OCI-LY7 (cell line): ENCODE measurements around the gene DDAH1. TPM values are rescaled to one million over a fixed set of nuclear protein-coding genes. Genes with fewer than 3 reads are reported as not detected.

ENCODE experiments used
- BruUV-seq: library from RNA; stranded (reverse); fragments of 400-500 nt; replicated peaks from 2 replicates; lab custom pipeline; 2021; lab: Mats Ljungman, UMichigan
- CTCF ChIA-PET: fragments of 300-600 bp; sonication (Branson Sonifier 250); formaldehyde crosslinking; loops from one replicate; lab custom pipeline; 2022; ENCODE audit warnings: antibody characterized with exemption; ENCODE audit not compliant: unreplicated experiment; lab: Charles Lee
- POLR2A ChIA-PET: fragments of 300-600 bp; sonication (Branson Sonifier 250); formaldehyde crosslinking; loops from one replicate; lab custom pipeline; 2022; ENCODE audit warnings: antibody characterized with exemption; lab: Charles Lee
- DNase-seq: peaks from one replicate; pipeline ENCODE4 v3.0.0-alpha.2; 2015; ENCODE audit warnings: low spot score
- H2AFZ ChIP-seq: fragments of 200-600 bp; sonication (generic), shearing (Covaris generic); 2 replicates; pipeline ENCODE4 v1.6.1; 2014; ENCODE audit warnings: mild to moderate bottlenecking, antibody characterized with exemption, low read length, moderate library complexity
- H3K27ac ChIP-seq: fragments of 200-600 bp; sonication (generic); 2 replicates; pipeline ENCODE4 v1.5.1; 2014; ENCODE audit warnings: mixed run types, low read depth, mild to moderate bottlenecking, moderate library complexity, low read length, inconsistent platforms; ENCODE audit not compliant: poor library complexity, severe bottlenecking
- H3K36me3 ChIP-seq: fragments of 200-600 bp; sonication (generic); 2 replicates; pipeline ENCODE4 v1.6.1; 2014; ENCODE audit warnings: mild to moderate bottlenecking, antibody characterized with exemption, low read length, moderate library complexity, mixed read lengths; ENCODE audit not compliant: insufficient read depth
- H3K4me1 ChIP-seq: fragments of 200-600 bp; sonication (generic); 2 replicates; pipeline ENCODE4 v1.5.1; 2014; ENCODE audit warnings: mild to moderate bottlenecking, low read length; ENCODE audit not compliant: insufficient read depth, poor library complexity, severe bottlenecking
- H3K4me2 ChIP-seq: fragments of 200-600 bp; sonication (generic); 2 replicates; pipeline ENCODE4 v1.6.1; 2014; ENCODE audit warnings: mild to moderate bottlenecking, low read length
- H3K4me3 ChIP-seq: fragments of 200-600 bp; sonication (generic); 2 replicates; pipeline ENCODE4 v1.5.1; 2014; ENCODE audit warnings: mild to moderate bottlenecking, low read depth, low read length; ENCODE audit not compliant: poor library complexity, severe bottlenecking
- H3K79me2 ChIP-seq: fragments of 200-600 bp; sonication (generic); 2 replicates; pipeline ENCODE4 v1.6.1; 2016; ENCODE audit warnings: low read depth, mild to moderate bottlenecking, low read length, moderate library complexity, mixed read lengths; ENCODE audit not compliant: insufficient read depth
- H3K9me2 ChIP-seq: fragments of 200-600 bp; sonication (generic); 2 replicates; pipeline ENCODE4 v1.6.1; 2016; ENCODE audit warnings: mild to moderate bottlenecking, low read length, mixed read lengths; ENCODE audit not compliant: insufficient read depth
- H3K9me3 ChIP-seq: fragments of 200-600 bp; sonication (generic); 2 replicates; pipeline ENCODE4 v1.6.1; 2014; ENCODE audit warnings: mild to moderate bottlenecking, mixed run types, low read length, mixed read lengths
- H4K20me1 ChIP-seq: fragments of 200-600 bp; sonication (generic); 2 replicates; pipeline ENCODE4 v1.6.1; 2014; ENCODE audit warnings: mild to moderate bottlenecking, antibody characterized with exemption, low read length, moderate library complexity, mixed read lengths; ENCODE audit not compliant: insufficient read depth
- EZH2phosphoT487 ChIP-seq: fragments of 200-600 bp; sonication (generic); IDR thresholded peaks from 2 replicates; pipeline ENCODE4 v1.6.1; 2018; ENCODE audit warnings: low read depth, borderline replicate concordance, mild to moderate bottlenecking, mixed run types, antibody characterized with exemption, low read length, moderate library complexity, mixed read lengths
- intact Hi-C: fragments of 100-400 bp; cut with micrococcal nuclease; formaldehyde crosslinking; loops from one replicate; pipeline ENCODE4 v1.10.0; 2022; ENCODE audit not compliant: unreplicated experiment
- total RNA-seq, 2 experiments: library from RNA; depleted of rRNA in 1 of 2; stranded (reverse); fragments of >200 nt in 1 of 2; shearing (Covaris generic) in 1 of 2; gene quantifications; 2 replicates each; pipeline ENCODE4 v1.2.3, GENCODE V29; 2014 to 2022
- TF ChIP-seq, protein P1 (sequence below): fragments of 200-600 bp; sonication (generic); conservative IDR thresholded peaks from 2 replicates; pipeline ENCODE4 v1.5.1; 2014; ENCODE audit warnings: mild to moderate bottlenecking, antibody characterized with exemption, low read length, moderate library complexity, mixed read lengths

DDAH1 gene
- total RNA-seq, 2 experiments from 2014 or later = not detected

GRCh38 chr1:85421179-85421578 lies 43.8 kb downstream of the DDAH1 start:
- Histone ChIP-seq H3K27ac (no peak overlapping the region), H3K79me2 (no peaks in the 10 kb centered on the region), H2AFZ (no peak overlapping the region), H4K20me1 (no peaks in the 10 kb centered on the region), H3K4me2 (no peak overlapping the region), H3K9me2 (no peaks in the 10 kb centered on the region), H3K9me3 (no peaks in the 10 kb centered on the region), H3K36me3 (no peaks in the 10 kb centered on the region), H3K4me1 (no peaks in the 10 kb centered on the region), H3K4me3 (no peak overlapping the region)
- intact Hi-C loops = no loop called here
- TF ChIP-seq EZH2phosphoT487 = no peak
- TF ChIP-seq, protein P1, sequence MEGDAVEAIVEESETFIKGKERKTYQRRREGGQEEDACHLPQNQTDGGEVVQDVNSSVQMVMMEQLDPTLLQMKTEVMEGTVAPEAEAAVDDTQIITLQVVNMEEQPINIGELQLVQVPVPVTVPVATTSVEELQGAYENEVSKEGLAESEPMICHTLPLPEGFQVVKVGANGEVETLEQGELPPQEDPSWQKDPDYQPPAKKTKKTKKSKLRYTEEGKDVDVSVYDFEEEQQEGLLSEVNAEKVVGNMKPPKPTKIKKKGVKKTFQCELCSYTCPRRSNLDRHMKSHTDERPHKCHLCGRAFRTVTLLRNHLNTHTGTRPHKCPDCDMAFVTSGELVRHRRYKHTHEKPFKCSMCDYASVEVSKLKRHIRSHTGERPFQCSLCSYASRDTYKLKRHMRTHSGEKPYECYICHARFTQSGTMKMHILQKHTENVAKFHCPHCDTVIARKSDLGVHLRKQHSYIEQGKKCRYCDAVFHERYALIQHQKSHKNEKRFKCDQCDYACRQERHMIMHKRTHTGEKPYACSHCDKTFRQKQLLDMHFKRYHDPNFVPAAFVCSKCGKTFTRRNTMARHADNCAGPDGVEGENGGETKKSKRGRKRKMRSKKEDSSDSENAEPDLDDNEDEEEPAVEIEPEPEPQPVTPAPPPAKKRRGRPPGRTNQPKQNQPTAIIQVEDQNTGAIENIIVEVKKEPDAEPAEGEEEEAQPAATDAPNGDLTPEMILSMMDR = no peak
- ChIA-PET CTCF (no interaction called here), POLR2A (no interaction called here)
- BruUV-seq = no TSS peak
- no peak for DNase-seq

- Histone ChIP-seq H3K9me2 (no peaks in the 10 kb centered on the region), H3K4me1 (no peaks in the 10 kb centered on the region), H3K9me3 (no peaks in the 10 kb centered on the region), H3K36me3 (no peaks in the 10 kb centered on the region), H2AFZ (no peak overlapping the region), H3K27ac (no peak overlapping the region), H3K4me2 (no peak overlapping the region), H3K4me3 (no peak overlapping the region), H4K20me1 (no peaks in the 10 kb centered on the region), H3K79me2 (no peaks in the 10 kb centered on the region)
- no peak for DNase-seq
- CTCF ChIA-PET = no interaction called here
- intact Hi-C loops = no loop called here
- TF ChIP-seq, protein P1 = no peak
- no peak for TF ChIP-seq EZH2phosphoT487
- POLR2A ChIA-PET = no interaction called here
- BruUV-seq = no TSS peak
Observed at GRCh38 chr1:85420199-85420598, 44.8 kb downstream of the DDAH1 start.

GRCh38 chr1:85417876-85418275 lies 47.1 kb downstream of the DDAH1 start:
- H3K9me3 ChIP-seq = no peaks in the 10 kb centered on the region
- DNase-seq = no peak
- H3K9me2 ChIP-seq = no peaks in the 10 kb centered on the region
- H2AFZ ChIP-seq = no peak overlapping the region
- H4K20me1 ChIP-seq = no peaks in the 10 kb centered on the region
- POLR2A ChIA-PET = no interaction called here
- no peaks in the 10 kb centered on the region for H3K4me1 ChIP-seq
- no peak overlapping the region for H3K4me2 ChIP-seq
- BruUV-seq = no TSS peak
- CTCF ChIA-PET = no interaction called here
- H3K79me2 ChIP-seq = no peaks in the 10 kb centered on the region
- no peak for TF ChIP-seq EZH2phosphoT487
- TF ChIP-seq, protein P1 = no peak
- no peaks in the 10 kb centered on the region for H3K36me3 ChIP-seq
- no peak overlapping the region for H3K27ac ChIP-seq
- H3K4me3 ChIP-seq = no peak overlapping the region
- intact Hi-C loops = no loop called here
